NK-92 (cell line): ENCODE results near the gene SPATA18.

Experiments used
- DNase-seq: peaks from one replicate; lab custom pipeline; 2025; ENCODE audit not compliant: unreplicated experiment; lab: John Stamatoyannopoulos, UW

Gene SPATA18

GRCh38 chr4:52051213-52051614, at the start of gene SPATA18:
TSS of gene SPATA18 (plus strand) at chr4:52051304. CDS start at chr4:52051705, 401 bp downstream.
- no peak for DNase-seq

GRCh38 chr4:52001616-52002015, 49.5 kb upstream of the SPATA18 start:
- DNase-seq: no peak

- no peak for DNase-seq
Observed at GRCh38 chr4:52004414-52004813, 46.7 kb upstream of the SPATA18 start.

- no peak for DNase-seq
Observed at GRCh38 chr4:52005604-52006273, 45.4 kb upstream of the SPATA18 start.

GRCh38 chr4:52006887-52007286, 44.2 kb upstream of the SPATA18 start:
- DNase-seq: no peak

- DNase-seq: no peak
Observed at GRCh38 chr4:52010986-52011385, 40.1 kb upstream of the SPATA18 start.

GRCh38 chr4:52012651-52013050, 38.5 kb upstream of the SPATA18 start:
- DNase-seq: no peak

GRCh38 chr4:52014903-52015302, 36.2 kb upstream of the SPATA18 start:
- no peak for DNase-seq

- DNase-seq: no peak
Observed at GRCh38 chr4:52015366-52015765, 35.7 kb upstream of the SPATA18 start.

- no peak for DNase-seq
Observed at GRCh38 chr4:52016981-52017380, 34.1 kb upstream of the SPATA18 start.

- no peak for DNase-seq
Observed at GRCh38 chr4:52017814-52018213, 33.3 kb upstream of the SPATA18 start.

- no peak for DNase-seq
Observed at GRCh38 chr4:52019936-52020657, 31.0 kb upstream of the SPATA18 start, which contains the start of gene LRRC66. TSS of gene LRRC66 (minus strand) at chr4:52020363. CDS start at chr4:52017613, 2,750 bp downstream.

GRCh38 chr4:52028970-52029369, 22.1 kb upstream of the SPATA18 start:
- no peak for DNase-seq

- DNase-seq: no peak
Observed at GRCh38 chr4:52032005-52032404, 19.1 kb upstream of the SPATA18 start.

GRCh38 chr4:52035190-52035589, 15.9 kb upstream of the SPATA18 start:
- no peak for DNase-seq

- no peak for DNase-seq
Observed at GRCh38 chr4:52036886-52037530, 14.1 kb upstream of the SPATA18 start.

GRCh38 chr4:52037689-52038102, 13.4 kb upstream of the SPATA18 start:
- DNase-seq: no peak

- no peak for DNase-seq
Observed at GRCh38 chr4:52038103-52038912, 12.8 kb upstream of the SPATA18 start, which contains the start of gene SGCB. TSS of gene SGCB (minus strand) at chr4:52038299. CDS start at chr4:52038259, 40 bp downstream.

- DNase-seq: no peak
Observed at GRCh38 chr4:52045028-52045427, 6.1 kb upstream of the SPATA18 start.

GRCh38 chr4:52049266-52049665, 1.8 kb upstream of the SPATA18 start:
- DNase-seq: no peak
